COLO668 (cell line): ENCODE measurements around the gene GRID2.

Experiments
- DNase-seq: peaks from one replicate; lab custom pipeline; 2025; ENCODE audit not compliant: unreplicated experiment; lab: John Stamatoyannopoulos, UW

The GRID2 gene

GRCh38 chr4:93775551-93775950 lies 1471.8 kb downstream of the GRID2 start:
- no peak for DNase-seq

GRCh38 chr4:93776386-93777080 lies 1472.8 kb downstream of the GRID2 start:
- no peak for DNase-seq

DNA sequence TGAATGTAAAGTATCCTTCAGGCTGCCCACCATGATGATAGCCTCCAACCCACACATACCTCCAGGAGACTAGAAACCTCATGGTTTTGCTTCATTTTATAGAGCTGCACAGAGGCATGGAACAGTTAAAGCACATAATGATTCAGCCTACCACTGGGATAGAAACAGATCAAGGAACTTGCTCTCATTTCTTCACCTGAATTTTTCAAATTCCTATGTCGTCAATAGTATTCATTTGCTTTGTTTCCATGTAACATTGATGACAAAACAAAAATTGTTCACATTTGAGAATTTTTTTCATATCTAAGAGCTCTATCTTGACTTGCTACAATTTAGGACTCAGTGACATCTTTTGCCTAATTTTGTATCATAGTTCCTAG lies 1473.3 kb downstream of the GRID2 start:
- no peak for DNase-seq

DNA sequence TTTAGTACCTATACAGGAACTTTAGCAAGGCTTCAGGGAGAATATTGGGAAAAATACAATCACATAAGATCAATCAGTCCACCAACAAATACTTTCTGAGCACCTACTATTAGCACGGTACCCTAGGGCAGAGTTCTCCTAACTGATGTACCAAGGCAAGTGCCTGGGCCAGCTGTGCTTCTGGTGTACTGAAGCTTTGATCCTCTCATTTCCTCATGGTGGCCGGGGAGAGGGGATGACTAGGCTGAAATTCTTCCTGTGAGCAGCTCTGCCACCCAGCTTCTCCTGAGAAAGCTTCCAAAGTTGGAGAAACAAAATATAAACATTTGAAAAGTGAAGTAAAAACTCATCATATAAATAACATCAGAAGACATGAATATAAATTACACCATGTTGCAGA lies 1475.5 kb downstream of the GRID2 start:
- DNase-seq, result no peak

GRCh38 chr4:93780080-93780479 lies 1476.3 kb downstream of the GRID2 start:
- no peak for DNase-seq

DNA sequence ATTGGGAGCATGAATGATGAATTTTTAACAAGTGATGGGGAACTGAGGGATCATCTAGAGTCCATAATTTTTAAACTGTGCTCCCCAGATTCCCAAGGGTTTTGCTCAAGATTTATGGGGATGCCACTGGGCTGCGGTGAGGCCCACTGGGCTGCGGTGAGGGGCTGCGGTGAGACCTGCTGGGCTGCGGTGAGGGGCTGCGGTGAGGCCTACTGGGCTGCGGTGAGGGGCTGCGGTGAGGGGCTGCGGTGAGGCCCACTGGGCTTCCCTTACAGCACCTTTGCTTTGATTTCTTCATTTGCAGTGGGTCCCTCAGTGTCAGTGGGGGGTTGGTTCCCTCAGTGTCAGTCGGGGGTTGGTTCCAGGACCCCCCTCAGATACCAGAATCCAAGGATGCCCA lies 1477.4 kb downstream of the GRID2 start:
- no peak for DNase-seq

DNA sequence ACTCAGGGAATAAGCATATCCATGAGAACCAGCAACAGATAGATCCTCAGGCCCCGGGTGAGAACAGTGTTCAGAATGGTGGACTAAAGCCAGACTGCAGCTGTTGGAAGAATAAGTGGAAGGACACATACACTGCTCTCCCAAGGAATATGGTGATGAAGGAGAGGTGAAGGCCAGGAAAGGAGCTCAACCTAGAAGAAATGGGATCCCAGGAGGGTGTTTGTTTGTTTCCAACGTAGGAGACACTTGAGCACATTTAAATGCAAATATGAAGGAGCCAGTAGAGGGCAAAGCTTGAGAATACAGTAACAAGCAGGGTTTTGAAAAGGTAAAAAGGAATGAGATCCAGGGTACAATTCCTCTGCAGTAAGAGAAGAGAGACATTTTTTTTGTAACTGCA lies 1482.4 kb downstream of the GRID2 start:
- DNase-seq, result no peak

DNA sequence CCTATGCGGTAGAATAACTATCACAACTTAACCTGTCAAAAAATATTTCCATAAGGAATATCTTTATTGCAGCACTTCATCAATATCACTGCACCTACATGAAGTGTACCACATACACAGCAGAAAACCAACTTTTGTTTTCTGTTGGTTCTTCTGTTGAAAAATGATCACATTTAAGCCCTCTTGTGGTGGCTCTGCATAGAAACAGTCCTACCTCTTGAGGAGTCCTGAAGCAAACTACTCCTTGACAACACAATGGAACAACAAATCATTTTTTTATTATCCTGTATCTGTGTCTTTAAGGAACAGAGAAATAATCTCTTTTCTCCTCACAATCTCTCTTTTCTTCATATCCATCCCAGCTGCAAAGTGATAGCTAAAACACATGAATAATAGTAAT lies 1484.9 kb downstream of the GRID2 start:
- no peak for DNase-seq

DNA sequence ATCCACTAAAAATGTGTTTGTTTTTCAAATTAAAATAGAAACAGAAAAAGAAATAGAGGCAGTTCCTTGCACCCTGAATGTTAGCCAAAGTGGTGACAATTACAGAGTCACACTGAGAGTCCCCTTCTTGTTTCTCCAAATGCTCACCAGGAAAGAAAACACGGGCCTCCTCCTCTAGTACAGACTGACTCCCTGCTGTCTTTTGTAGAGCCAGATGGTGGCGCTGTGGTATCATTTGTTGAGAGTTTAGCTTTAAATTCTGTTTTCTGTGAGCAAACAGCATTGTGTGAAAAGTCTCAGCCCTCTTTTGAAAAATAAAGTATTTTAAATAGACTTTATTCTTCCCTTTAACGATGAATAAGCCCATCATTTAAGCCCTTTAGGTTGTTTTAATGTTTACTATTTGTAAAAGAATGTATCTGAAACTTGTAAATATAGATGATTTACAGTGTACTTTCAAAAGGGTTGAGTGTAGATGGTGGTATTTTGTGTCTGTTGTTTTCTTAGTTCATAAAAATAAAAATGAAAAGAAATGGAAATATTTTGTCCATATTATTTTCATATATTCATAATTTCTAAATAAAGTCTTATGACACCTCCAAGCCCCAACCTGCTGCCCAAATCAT lies 1487.9 kb downstream of the GRID2 start:
- DNase-seq, result peak; percentile 42

GRCh38 chr4:93802045-93802444 lies 1498.3 kb downstream of the GRID2 start:
- DNase-seq, result no peak

GRCh38 chr4:93809773-93810172 lies 1506.0 kb downstream of the GRID2 start:
- no peak for DNase-seq

GRCh38 chr4:93810340-93810992 lies 1506.7 kb downstream of the GRID2 start:
- no peak for DNase-seq

DNA sequence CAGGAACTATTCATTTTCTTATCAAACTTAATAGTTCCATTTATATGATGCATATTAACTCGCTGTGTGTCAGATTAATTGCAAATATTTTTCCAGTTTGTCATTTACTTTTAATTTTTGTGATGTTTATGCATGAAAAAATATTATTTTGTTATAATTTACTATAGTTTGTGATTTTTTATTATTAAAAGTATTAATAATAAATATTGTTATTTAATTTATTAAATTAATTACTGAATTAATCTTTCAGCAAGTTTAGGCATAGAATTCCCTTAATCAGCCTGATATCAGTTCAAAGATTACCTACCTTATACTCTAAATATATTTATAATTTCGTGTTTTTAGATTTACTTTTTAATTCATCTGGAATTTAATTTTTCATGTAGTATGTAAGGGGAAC lies 1509.3 kb downstream of the GRID2 start:
- DNase-seq, result no peak

DNA sequence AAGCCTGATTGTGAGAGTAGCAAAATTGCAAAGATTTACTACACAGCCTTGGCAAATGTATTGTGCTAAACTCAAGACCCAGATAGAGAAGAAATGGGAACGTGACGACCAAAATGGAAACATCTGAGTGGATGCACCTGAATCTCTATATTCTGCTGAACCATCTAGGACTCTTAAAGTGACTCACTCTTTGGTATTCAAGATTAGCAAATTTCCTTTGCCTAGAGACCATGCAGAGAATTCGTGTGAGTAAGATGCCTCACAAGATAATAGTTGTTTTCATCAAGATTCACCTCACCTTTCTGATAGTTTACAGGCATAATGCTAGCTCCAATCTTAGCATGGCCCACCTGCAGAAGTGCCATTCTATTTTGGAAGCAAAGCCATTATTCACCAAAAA lies 1510.4 kb downstream of the GRID2 start:
- no peak for DNase-seq

GRCh38 chr4:93814722-93815121 lies 1511.0 kb downstream of the GRID2 start:
- DNase-seq, result no peak
